Measurements from ENCODE around the gene COX11.
A peak's percentile ranks its signal among the peaks of the same experiment; 100 is the strongest.

The COX11 gene

GRCh38 chr17:54968262-54968987 is at the start of gene COX11, which contains the start of gene STXBP4:
COX11 (minus strand) TSS chr17:54968654; CDS start chr17:54968646, 8 bp downstream.
STXBP4 (plus strand) TSS chr17:54968765; CDS start chr17:54986220, 17,455 bp downstream.
- DNase-seq = peak; percentile 98

- DNase-seq = peak; percentile 58
Measured at GRCh38 chr17:55005520-55005919, 37.1 kb upstream of the COX11 start.

GRCh38 chr17:55004484-55004883 is 36.0 kb upstream of the COX11 start:
- no peak for DNase-seq

GRCh38 chr17:55002458-55002857 is 34.0 kb upstream of the COX11 start:
- no peak for DNase-seq

GRCh38 chr17:54996441-54996840 is 28.0 kb upstream of the COX11 start:
- no peak for DNase-seq

GRCh38 chr17:54992797-54993639 is 24.6 kb upstream of the COX11 start:
- peak; percentile 70 for DNase-seq

GRCh38 chr17:54991567-54991966 is 23.1 kb upstream of the COX11 start:
- no peak for DNase-seq

GRCh38 chr17:54990118-54990517 is 21.7 kb upstream of the COX11 start:
- no peak for DNase-seq

GRCh38 chr17:54985476-54985875 is 17.0 kb upstream of the COX11 start:
- DNase-seq = no peak

GRCh38 chr17:54983260-54983659 is 14.8 kb upstream of the COX11 start:
- DNase-seq = no peak

- no peak for DNase-seq
Measured at GRCh38 chr17:54982399-54982798, 13.9 kb upstream of the COX11 start.

- peak; percentile 27 for DNase-seq
Measured at GRCh38 chr17:54980375-54980774, 11.9 kb upstream of the COX11 start.

- no peak for DNase-seq
Measured at GRCh38 chr17:54979657-54980056, 11.2 kb upstream of the COX11 start.

GRCh38 chr17:54977744-54978143 is 9.3 kb upstream of the COX11 start:
- DNase-seq = peak; percentile 44

GRCh38 chr17:54976316-54976715 is 7.9 kb upstream of the COX11 start:
- DNase-seq = no peak

GRCh38 chr17:54974759-54975158 is 6.3 kb upstream of the COX11 start:
- no peak for DNase-seq

- DNase-seq = peak; percentile 42
Measured at GRCh38 chr17:54972406-54973138, 4.1 kb upstream of the COX11 start.

GRCh38 chr17:54971901-54972300 is 3.4 kb upstream of the COX11 start:
- DNase-seq = no peak

GRCh38 chr17:54971147-54971546 is 2.7 kb upstream of the COX11 start:
- DNase-seq = no peak

- DNase-seq = peak; percentile 55
Measured at GRCh38 chr17:54969658-54970572, 1.5 kb upstream of the COX11 start.

- peak; percentile 74 for DNase-seq
Measured at GRCh38 chr17:54968988-54969332, 506 bp upstream of the COX11 start.

GRCh38 chr17:54967621-54968261 is 713 bp downstream of the COX11 start:
- DNase-seq = peak; percentile 68
